Middle frontal gyrus (tissue), 1 donor: ENCODE measurements around the gene POLR2J.
"Not testable (repeated sequence)": the region's sequence is repeated elsewhere in the genome, so short reads cannot be mapped to it uniquely, and the experiment has no call there.

Experiments
- DNase-seq: peaks from one replicate; pipeline ENCODE4 v3.0.0-alpha.2; 2015; ENCODE audit warnings: low spot score; ENCODE audit errors: extremely low spot score

The POLR2J gene

GRCh38 chr7:102478314-102479208 lies at the start of gene POLR2J:
TSS of gene POLR2J (minus strand) at chr7:102478922. CDS start at chr7:102478860, 62 bp downstream.
- DNase-seq = not testable (repeated sequence)

- DNase-seq = not testable (repeated sequence)
Observed at GRCh38 chr7:102527822-102528793, 49.4 kb upstream of the POLR2J start.

GRCh38 chr7:102527182-102527581 lies 48.5 kb upstream of the POLR2J start:
- not testable (repeated sequence) for DNase-seq

- DNase-seq = not testable (repeated sequence)
Observed at GRCh38 chr7:102524803-102525202, 46.1 kb upstream of the POLR2J start.

GRCh38 chr7:102520797-102521196 lies 42.1 kb upstream of the POLR2J start:
- not testable (repeated sequence) for DNase-seq

GRCh38 chr7:102517550-102518147 lies 38.9 kb upstream of the POLR2J start, which contains the start of gene RASA4B:
TSS of gene RASA4B (minus strand) at chr7:102517777. CDS start at chr7:102517710, 67 bp downstream.
- DNase-seq = not testable (repeated sequence)

- DNase-seq = not testable (repeated sequence)
Observed at GRCh38 chr7:102516951-102517350, 38.2 kb upstream of the POLR2J start.

GRCh38 chr7:102515889-102516288 lies 37.2 kb upstream of the POLR2J start:
- DNase-seq = not testable (repeated sequence)

GRCh38 chr7:102514881-102515721 lies 36.4 kb upstream of the POLR2J start:
- not testable (repeated sequence) for DNase-seq

GRCh38 chr7:102512642-102513221 lies 34.0 kb upstream of the POLR2J start:
- peak; percentile 3 for DNase-seq

- DNase-seq = not testable (repeated sequence)
Observed at GRCh38 chr7:102511860-102512522, 33.3 kb upstream of the POLR2J start.

GRCh38 chr7:102510575-102510974 lies 31.9 kb upstream of the POLR2J start:
- DNase-seq = not testable (repeated sequence)

GRCh38 chr7:102507410-102508088 lies 28.8 kb upstream of the POLR2J start:
- not testable (repeated sequence) for DNase-seq

- DNase-seq = not testable (repeated sequence)
Observed at GRCh38 chr7:102505298-102506185, 26.8 kb upstream of the POLR2J start.

GRCh38 chr7:102503141-102503540 lies 24.4 kb upstream of the POLR2J start:
- not testable (repeated sequence) for DNase-seq

- not testable (repeated sequence) for DNase-seq
Observed at GRCh38 chr7:102498321-102498720, 19.6 kb upstream of the POLR2J start.

GRCh38 chr7:102497308-102497707 lies 18.6 kb upstream of the POLR2J start:
- not testable (repeated sequence) for DNase-seq

GRCh38 chr7:102496861-102497260 lies 18.1 kb upstream of the POLR2J start:
- not testable (repeated sequence) for DNase-seq
